Measurements from ENCODE around the gene TMPRSS3.

TMPRSS3 gene

DNA sequence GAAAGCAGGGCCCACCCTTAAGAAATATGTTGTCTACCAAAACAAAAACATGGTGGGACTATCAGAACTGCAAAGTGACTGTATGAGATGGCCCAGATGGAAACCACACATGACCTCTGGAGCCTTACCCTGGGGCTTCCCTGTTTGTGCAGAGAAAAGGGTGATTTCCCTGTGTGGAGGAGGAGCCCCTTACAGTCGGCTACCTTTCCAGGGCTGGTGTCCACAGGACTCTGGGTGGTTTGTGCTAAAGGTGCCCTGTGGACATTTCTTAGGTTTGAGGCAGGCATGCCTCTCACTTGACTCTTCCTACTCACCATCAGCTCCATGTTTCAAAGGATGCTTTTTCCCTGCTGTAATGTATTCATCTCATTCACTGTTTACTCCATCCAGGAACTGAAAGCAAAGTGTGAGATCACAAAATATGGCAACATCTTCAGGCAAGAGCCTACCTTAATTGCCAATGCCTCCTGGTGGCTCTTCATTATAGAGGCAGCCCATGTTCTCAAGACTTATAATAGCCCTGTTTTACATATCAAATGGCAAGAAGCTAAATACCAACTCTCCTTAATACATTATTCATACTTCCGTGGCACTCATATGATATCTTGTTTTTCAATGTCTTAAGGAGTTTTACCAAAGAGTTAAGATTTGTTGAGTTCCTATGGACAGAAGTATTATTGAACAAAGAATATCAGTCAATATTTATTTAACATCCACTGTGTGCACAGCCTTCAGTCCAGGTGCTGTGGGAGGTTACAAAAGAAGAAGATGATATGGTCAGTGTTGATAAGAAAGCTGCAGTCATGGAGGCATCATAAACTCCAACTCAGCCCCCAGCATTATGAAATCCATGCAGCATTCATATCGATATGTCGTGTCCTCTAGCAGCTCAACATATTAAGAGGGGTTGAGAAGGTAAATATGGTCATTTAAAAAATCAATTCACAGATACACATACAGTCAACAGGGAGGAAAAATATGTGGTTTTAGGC lies 65.2 kb downstream of the TMPRSS3 start:
- no peak for DNase-seq

GRCh38 chr21:42324896-42325295 lies 71.0 kb downstream of the TMPRSS3 start:
- no peak for DNase-seq
